Nephron (organoid): ENCODE measurements around the gene PKNOX2.
A peak's percentile ranks its signal among the peaks of the same experiment; 100 is the strongest.

Experiments used
- H3K27ac Mint-ChIP-seq, 3 experiments: 2 replicates each; pipeline ENCODE4 v1.8.0; 2020; ENCODE audit warnings: mixed read lengths in 3 of 3, mild to moderate bottlenecking in 2 of 3, moderate library complexity in 1 of 3
- H3K27me3 Mint-ChIP-seq: 2 replicates; pipeline ENCODE4 v1.8.0; 2021; ENCODE audit warnings: low read depth, mild to moderate bottlenecking, moderate library complexity, mixed read lengths
- H3K36me3 Mint-ChIP-seq: 2 replicates; pipeline ENCODE4 v1.8.0; 2020; ENCODE audit warnings: low read depth, mixed read lengths
- H3K4me1 Mint-ChIP-seq: 2 replicates; pipeline ENCODE4 v1.8.0; 2020; ENCODE audit warnings: mixed read lengths
- H3K4me3 Mint-ChIP-seq, 3 experiments: 2 replicates each; pipeline ENCODE4 v1.8.0; 2020; ENCODE audit warnings: mild to moderate bottlenecking in 3 of 3, mixed read lengths in 3 of 3, moderate library complexity in 2 of 3
- H3K9me3 Mint-ChIP-seq: 2 replicates; pipeline ENCODE4 v1.8.0; 2020; ENCODE audit warnings: mixed read lengths
- TF ChIP-seq, protein P1 (sequence below), 3 experiments: fragments of 200-600 bp; sonication (generic); IDR thresholded peaks; one replicate each; pipeline ENCODE4 v1.5.0; 2021; ENCODE audit warnings: antibody characterized with exemption in 3 of 3; ENCODE audit not compliant: unreplicated experiment in 3 of 3

PKNOX2 gene

GRCh38 chr11:125308246-125308645 is 143.7 kb downstream of the PKNOX2 start:
- Mint-ChIP-seq H3K9me3 (no peaks in the 10 kb centered on the region), H3K4me1 (peaks cover 59% of the 10 kb centered on the region), H3K4me3 (no peak overlapping the region), H3K27me3 (no peaks in the 10 kb centered on the region), H3K27ac (no peak overlapping the region), H3K36me3 (peaks cover 15% of the 10 kb centered on the region)
- TF ChIP-seq, protein P1, sequence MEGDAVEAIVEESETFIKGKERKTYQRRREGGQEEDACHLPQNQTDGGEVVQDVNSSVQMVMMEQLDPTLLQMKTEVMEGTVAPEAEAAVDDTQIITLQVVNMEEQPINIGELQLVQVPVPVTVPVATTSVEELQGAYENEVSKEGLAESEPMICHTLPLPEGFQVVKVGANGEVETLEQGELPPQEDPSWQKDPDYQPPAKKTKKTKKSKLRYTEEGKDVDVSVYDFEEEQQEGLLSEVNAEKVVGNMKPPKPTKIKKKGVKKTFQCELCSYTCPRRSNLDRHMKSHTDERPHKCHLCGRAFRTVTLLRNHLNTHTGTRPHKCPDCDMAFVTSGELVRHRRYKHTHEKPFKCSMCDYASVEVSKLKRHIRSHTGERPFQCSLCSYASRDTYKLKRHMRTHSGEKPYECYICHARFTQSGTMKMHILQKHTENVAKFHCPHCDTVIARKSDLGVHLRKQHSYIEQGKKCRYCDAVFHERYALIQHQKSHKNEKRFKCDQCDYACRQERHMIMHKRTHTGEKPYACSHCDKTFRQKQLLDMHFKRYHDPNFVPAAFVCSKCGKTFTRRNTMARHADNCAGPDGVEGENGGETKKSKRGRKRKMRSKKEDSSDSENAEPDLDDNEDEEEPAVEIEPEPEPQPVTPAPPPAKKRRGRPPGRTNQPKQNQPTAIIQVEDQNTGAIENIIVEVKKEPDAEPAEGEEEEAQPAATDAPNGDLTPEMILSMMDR (IDR thresholded peaks at IDR 0.05; ENCODE audit: unreplicated experiment in 3 of 3), result no peak

- TF ChIP-seq, protein P1 (IDR thresholded peaks at IDR 0.05; ENCODE audit: unreplicated experiment in 3 of 3), result no peak
- H3K4me3 Mint-ChIP-seq, result no peak overlapping the region
- peaks cover 31% of the 10 kb centered on the region for H3K36me3 Mint-ChIP-seq
- no peak overlapping the region for H3K27ac Mint-ChIP-seq
- peaks cover 52% of the 10 kb centered on the region for H3K4me1 Mint-ChIP-seq
- peaks cover 7% of the 10 kb centered on the region for H3K9me3 Mint-ChIP-seq
- no peaks in the 10 kb centered on the region for H3K27me3 Mint-ChIP-seq
Observed at GRCh38 chr11:125312391-125312790, 147.8 kb downstream of the PKNOX2 start.

- TF ChIP-seq, protein P1 (IDR thresholded peaks at IDR 0.05; ENCODE audit: unreplicated experiment in 3 of 3), result no peak
- H3K4me3 Mint-ChIP-seq, result no peak overlapping the region
- no peaks in the 10 kb centered on the region for H3K27me3 Mint-ChIP-seq
- peaks cover 29% of the 10 kb centered on the region for H3K36me3 Mint-ChIP-seq
- peaks cover 48% of the 10 kb centered on the region for H3K4me1 Mint-ChIP-seq
- no peak overlapping the region for H3K27ac Mint-ChIP-seq
- H3K9me3 Mint-ChIP-seq, result peaks cover 8% of the 10 kb centered on the region
Observed at GRCh38 chr11:125312812-125313211, 148.3 kb downstream of the PKNOX2 start.

- Mint-ChIP-seq H3K36me3 (peaks cover 32% of the 10 kb centered on the region), H3K27me3 (no peaks in the 10 kb centered on the region), H3K4me1 (peaks cover 45% of the 10 kb centered on the region), H3K9me3 (peaks cover 8% of the 10 kb centered on the region), H3K27ac (peak overlapping the region in 2 of 3 experiments; percentile 70 to 87), H3K4me3 (no peak overlapping the region)
- TF ChIP-seq, protein P1 (IDR thresholded peaks at IDR 0.05; ENCODE audit: unreplicated experiment in 3 of 3), result no peak
Observed at GRCh38 chr11:125313271-125314219, 149.0 kb downstream of the PKNOX2 start.

DNA sequence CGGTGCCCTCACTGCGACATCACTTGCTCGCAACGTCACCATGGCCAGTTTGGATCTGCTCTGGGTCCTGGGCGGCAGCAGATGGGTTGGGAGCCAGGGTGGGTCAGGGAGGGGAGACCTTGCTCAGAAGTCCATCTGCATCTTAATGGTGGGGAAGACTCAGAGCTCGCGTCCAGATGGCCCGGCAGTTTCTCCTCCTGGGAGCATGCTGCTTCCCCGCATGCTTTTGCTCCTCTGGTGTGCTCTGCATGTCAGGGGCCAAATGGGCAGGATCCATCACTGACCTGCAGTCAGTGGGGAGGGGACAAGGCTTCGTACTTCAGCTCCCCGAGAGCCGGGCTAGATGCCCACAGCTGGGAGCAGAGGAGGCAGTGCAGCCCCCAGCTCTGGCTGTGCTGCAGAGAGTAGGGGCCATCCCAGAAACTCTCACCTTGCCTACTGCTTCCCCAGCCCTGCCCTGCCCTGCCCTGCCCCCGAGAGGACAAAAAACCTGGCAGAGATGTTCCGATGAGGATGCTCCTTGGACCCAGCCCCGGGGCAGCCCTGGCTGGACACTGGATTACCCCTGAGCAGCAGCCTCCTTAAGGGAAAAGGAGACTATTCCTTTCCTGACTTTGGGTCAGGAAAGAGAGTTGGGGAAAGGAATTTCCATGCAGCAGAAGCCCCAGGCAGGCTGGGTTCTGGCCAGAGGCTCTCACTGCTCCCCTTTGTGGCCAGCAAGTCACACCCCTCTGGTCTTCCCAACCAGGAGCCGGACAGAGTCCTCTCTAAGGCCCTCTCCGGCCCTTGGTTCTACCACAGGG is 149.9 kb downstream of the PKNOX2 start:
- TF ChIP-seq, protein P1 (IDR thresholded peaks at IDR 0.05; ENCODE audit: unreplicated experiment in 3 of 3), result no peak
- H3K27me3 Mint-ChIP-seq, result no peaks in the 10 kb centered on the region
- H3K36me3 Mint-ChIP-seq, result peaks cover 36% of the 10 kb centered on the region
- H3K4me3 Mint-ChIP-seq, result no peak overlapping the region
- peaks cover 38% of the 10 kb centered on the region for H3K4me1 Mint-ChIP-seq
- H3K27ac Mint-ChIP-seq, result peak overlapping the region; percentile 20 to 87 (median 70)
- peaks cover 11% of the 10 kb centered on the region for H3K9me3 Mint-ChIP-seq
